Loucy (cell line): ENCODE data around the gene FURIN.

Source experiments
- H2AFZ ChIP-seq: fragments of 200-600 bp; sonication (generic); 2 replicates; pipeline ENCODE4 v1.6.0; 2016; ENCODE audit warnings: antibody characterized with exemption, mild to moderate bottlenecking, low read length, moderate library complexity
- H3F3A ChIP-seq: fragments of 200-600 bp; 2 replicates; pipeline ENCODE4 v1.6.0; 2016; ENCODE audit warnings: antibody characterized with exemption, low read depth, mild to moderate bottlenecking
- H3K27me3 ChIP-seq: fragments of 200-600 bp; sonication (generic); 2 replicates; pipeline ENCODE4 v1.6.1; 2014; ENCODE audit warnings: low read length, mild to moderate bottlenecking; ENCODE audit not compliant: insufficient read depth, poor library complexity, severe bottlenecking
- H3K36me3 ChIP-seq: fragments of 200-600 bp; sonication (generic); 2 replicates; pipeline ENCODE4 v1.6.1; 2016; ENCODE audit warnings: low read length; ENCODE audit not compliant: insufficient read depth
- H3K4me1 ChIP-seq: fragments of 200-600 bp; sonication (generic); 2 replicates; pipeline ENCODE4 v1.5.1; 2014; ENCODE audit warnings: low read length, mild to moderate bottlenecking; ENCODE audit not compliant: insufficient read depth, poor library complexity, severe bottlenecking
- H3K4me2 ChIP-seq: fragments of 200-600 bp; sonication (generic); 2 replicates; pipeline ENCODE4 v1.6.0; 2014; ENCODE audit warnings: antibody characterized with exemption, low read length, low read depth, mild to moderate bottlenecking; ENCODE audit not compliant: poor library complexity, severe bottlenecking
- H3K4me3 ChIP-seq: fragments of 200-600 bp; sonication (generic); 2 replicates; pipeline ENCODE4 v1.5.1; 2014; ENCODE audit warnings: low read length, mild to moderate bottlenecking, mixed read lengths; ENCODE audit not compliant: poor library complexity, severe bottlenecking
- H3K79me2 ChIP-seq: fragments of 200-600 bp; sonication (generic); 2 replicates; pipeline ENCODE4 v1.6.1; 2014; ENCODE audit warnings: low read length; ENCODE audit not compliant: insufficient read depth
- H3K9ac ChIP-seq: fragments of 200-600 bp; sonication (generic); 2 replicates; pipeline ENCODE4 v1.6.0; 2014; ENCODE audit warnings: mild to moderate bottlenecking, low read depth, low read length, moderate library complexity; ENCODE audit not compliant: poor library complexity, severe bottlenecking
- H3K9me2 ChIP-seq: fragments of 200-600 bp; sonication (generic); replicated peaks from 2 replicates; pipeline ENCODE4 v1.6.1; 2016; ENCODE audit warnings: low read depth, low read length, mixed read lengths
- H3K9me3 ChIP-seq: fragments of 200-600 bp; sonication (generic); 2 replicates; pipeline ENCODE4 v1.6.1; 2014; ENCODE audit warnings: mild to moderate bottlenecking, antibody characterized with exemption, low read length, low read depth; ENCODE audit not compliant: insufficient read depth
- H4K20me1 ChIP-seq: fragments of 200-600 bp; sonication (generic); 2 replicates; pipeline ENCODE4 v1.6.0; 2014; ENCODE audit warnings: antibody characterized with exemption, low read length, mild to moderate bottlenecking; ENCODE audit not compliant: insufficient read depth, poor library complexity, severe bottlenecking
- CTCF ChIP-seq: fragments of 200-600 bp; sonication (generic); conservative IDR thresholded peaks from 2 replicates; pipeline ENCODE4 v1.5.1; 2014; ENCODE audit warnings: mild to moderate bottlenecking, antibody characterized with exemption, low read length
- EZH2phosphoT487 ChIP-seq: fragments of 200-600 bp; IDR thresholded peaks from 2 replicates; pipeline ENCODE4 v1.6.1; 2018; ENCODE audit warnings: antibody characterized with exemption, mild to moderate bottlenecking, moderate library complexity, borderline replicate concordance

FURIN gene

DNA sequence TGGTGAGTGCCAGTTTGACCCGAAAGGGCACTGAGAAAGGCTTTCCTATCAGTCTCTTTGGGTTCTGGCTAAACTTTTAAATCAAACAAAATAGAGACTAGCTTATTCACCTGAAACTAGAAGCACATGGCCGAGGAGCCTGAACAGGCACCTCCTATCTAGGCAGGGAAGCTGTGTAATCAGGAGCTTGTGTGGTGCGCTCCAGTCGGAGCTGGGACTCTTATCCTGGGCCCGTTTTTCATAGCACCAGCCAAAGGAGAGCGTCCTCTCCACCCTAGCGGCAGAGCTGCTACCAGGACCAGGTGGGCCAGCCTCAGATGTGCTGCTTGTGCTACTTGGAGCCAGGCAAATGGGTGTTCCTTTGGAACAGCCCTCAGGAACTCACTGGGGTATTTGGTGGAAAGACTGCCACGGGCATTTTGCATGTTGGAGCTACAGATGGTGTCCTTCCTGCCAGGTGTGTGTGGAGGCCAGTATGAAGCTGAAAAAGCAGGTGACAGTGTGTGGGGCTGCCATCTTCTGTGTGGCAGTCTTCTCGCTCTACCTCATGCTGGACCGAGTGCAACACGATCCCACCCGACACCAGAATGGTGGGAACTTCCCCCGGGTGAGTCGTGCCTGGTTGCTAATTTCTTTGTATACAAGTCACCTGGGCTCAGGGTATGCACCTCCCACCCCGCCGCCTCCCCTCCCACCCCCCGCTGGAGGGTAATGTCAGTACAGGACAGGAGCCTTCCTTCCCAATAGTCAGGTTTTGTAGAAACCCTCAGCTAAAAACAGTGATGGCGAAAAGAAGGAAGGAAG lies 35.5 kb downstream of the FURIN start:
- no peaks in the 10 kb centered on the region for H3K9me3 ChIP-seq
- peaks cover 19% of the 10 kb centered on the region; the same call in 1 of the 2 replicates for H3K79me2 ChIP-seq
- peaks cover 13% of the 10 kb centered on the region for H3K4me1 ChIP-seq
- H4K20me1 ChIP-seq: no peaks in the 10 kb centered on the region
- H3K9me2 ChIP-seq: no peaks in the 10 kb centered on the region
- TF ChIP-seq CTCF (no peak), EZH2phosphoT487 (no peak)
- H2AFZ ChIP-seq: peak overlapping the region; percentile 76
- H3K4me3 ChIP-seq: peak overlapping the region; percentile 75
- H3K4me2 ChIP-seq: peak overlapping the region; percentile 93
- H3K9ac ChIP-seq: peak overlapping the region; percentile 67
- H3K36me3 ChIP-seq: no peaks in the 10 kb centered on the region
- H3F3A ChIP-seq: no peaks in the 10 kb centered on the region
- no peaks in the 10 kb centered on the region for H3K27me3 ChIP-seq

- Histone ChIP-seq H3K36me3 (no peaks in the 10 kb centered on the region; the same call in 1 of the 2 replicates), H3K27me3 (no peaks in the 10 kb centered on the region), H3K4me1 (peaks cover 13% of the 10 kb centered on the region), H2AFZ (no peak overlapping the region), H3F3A (no peaks in the 10 kb centered on the region), H3K4me2 (no peak overlapping the region), H4K20me1 (no peaks in the 10 kb centered on the region), H3K4me3 (no peak overlapping the region), H3K9me3 (no peaks in the 10 kb centered on the region), H3K9ac (no peak overlapping the region), H3K79me2 (peaks cover 19% of the 10 kb centered on the region; the same call in 1 of the 2 replicates), H3K9me2 (no peaks in the 10 kb centered on the region)
- no peak for TF ChIP-seq EZH2phosphoT487
- TF ChIP-seq CTCF: no peak
These were observed 36.4 kb downstream of the FURIN start for GRCh38 chr15:90904746-90905145.

GRCh38 chr15:90905306-90906180 lies 37.2 kb downstream of the FURIN start:
- Histone ChIP-seq H2AFZ (no peak overlapping the region), H4K20me1 (no peaks in the 10 kb centered on the region), H3K4me1 (peaks cover 13% of the 10 kb centered on the region), H3K36me3 (no peaks in the 10 kb centered on the region; the same call in 1 of the 2 replicates), H3K4me3 (no peak overlapping the region), H3K9ac (no peak overlapping the region), H3K9me2 (no peaks in the 10 kb centered on the region), H3K9me3 (no peaks in the 10 kb centered on the region), H3F3A (no peaks in the 10 kb centered on the region), H3K27me3 (no peaks in the 10 kb centered on the region), H3K79me2 (peaks cover 19% of the 10 kb centered on the region; the same call in 1 of the 2 replicates), H3K4me2 (no peak overlapping the region)
- TF ChIP-seq CTCF (no peak), EZH2phosphoT487 (no peak)
